LNCAP (cell line): ENCODE data around the gene PLEKHA8.

ENCODE experiments used
- CTCF ChIP-seq: fragments of 450-650 bp; IDR thresholded peaks from 2 replicates; pipeline ENCODE4 v1.5.1; 2017; ENCODE audit warnings: mild to moderate bottlenecking

PLEKHA8 gene

GRCh38 chr7:30010021-30010420 lies 18.2 kb upstream of the PLEKHA8 start:
- no peak for TF ChIP-seq CTCF

GRCh38 chr7:30012757-30013156 lies 15.5 kb upstream of the PLEKHA8 start:
- no peak for TF ChIP-seq CTCF

GRCh38 chr7:30018451-30018850 lies 9.8 kb upstream of the PLEKHA8 start:
- no peak for TF ChIP-seq CTCF

- TF ChIP-seq CTCF, result peak; percentile 22; the same call in 1 of the 2 replicates
Measured at GRCh38 chr7:30019387-30019786, 8.8 kb upstream of the PLEKHA8 start.

- TF ChIP-seq CTCF, result no peak
Measured at GRCh38 chr7:30019960-30020359, 8.3 kb upstream of the PLEKHA8 start.

- no peak for TF ChIP-seq CTCF
Measured at GRCh38 chr7:30020535-30020934, 7.7 kb upstream of the PLEKHA8 start.

GRCh38 chr7:30022991-30023390 lies 5.2 kb upstream of the PLEKHA8 start:
- no peak for TF ChIP-seq CTCF

GRCh38 chr7:30023524-30023923 lies 4.7 kb upstream of the PLEKHA8 start:
- TF ChIP-seq CTCF, result no peak
